ENCODE results near the gene NEDD4L.

Gene NEDD4L

DNA sequence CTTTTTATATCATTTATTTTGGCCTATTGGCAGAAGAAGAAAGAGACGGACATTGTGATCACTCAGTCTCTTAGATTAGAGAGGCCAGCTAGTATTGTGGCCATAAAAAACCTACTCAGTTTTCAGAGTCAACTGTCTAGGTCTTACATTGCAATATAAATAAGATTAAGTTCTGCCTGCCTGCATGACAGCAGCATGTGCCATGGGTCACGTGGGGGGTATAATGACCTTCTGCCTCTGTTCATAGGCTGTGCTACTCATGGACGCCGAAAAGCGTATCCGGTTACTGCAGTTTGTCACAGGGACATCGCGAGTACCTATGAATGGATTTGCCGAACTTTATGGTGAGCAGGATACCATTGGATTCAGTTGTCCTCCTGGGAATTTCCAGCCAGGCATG is 346.4 kb downstream of the NEDD4L start:
- Histone ChIP-seq H3K9ac (ENCODE audit: low read depth in 1 of 2, low read length in 2 of 2) (no peak overlapping the region), H3K4me1 (ENCODE audit: control insufficient read depth in 1 of 2, insufficient read depth in 2 of 2, low read length in 2 of 2) (no peaks in the 10 kb centered on the region), H3K36me3 (ENCODE audit: control insufficient read depth in 1 of 2, insufficient read depth in 2 of 2, low read length in 2 of 2) (peaks cover 45 to 78% of the 10 kb centered on the region in 2 donors), H3K9me3 (ENCODE audit: control insufficient read depth in 1 of 2, low read length in 2 of 2) (no peaks in the 10 kb centered on the region), H3K27ac (ENCODE audit: low read depth, low read length) (no peak overlapping the region), H3K4me3 (ENCODE audit: low read depth in 1 of 2, low read length in 2 of 2) (no peak overlapping the region), H3K27me3 (ENCODE audit: control insufficient read depth in 1 of 2, insufficient read depth in 2 of 2, low read length in 2 of 2) (no peaks in the 10 kb centered on the region)

DNA sequence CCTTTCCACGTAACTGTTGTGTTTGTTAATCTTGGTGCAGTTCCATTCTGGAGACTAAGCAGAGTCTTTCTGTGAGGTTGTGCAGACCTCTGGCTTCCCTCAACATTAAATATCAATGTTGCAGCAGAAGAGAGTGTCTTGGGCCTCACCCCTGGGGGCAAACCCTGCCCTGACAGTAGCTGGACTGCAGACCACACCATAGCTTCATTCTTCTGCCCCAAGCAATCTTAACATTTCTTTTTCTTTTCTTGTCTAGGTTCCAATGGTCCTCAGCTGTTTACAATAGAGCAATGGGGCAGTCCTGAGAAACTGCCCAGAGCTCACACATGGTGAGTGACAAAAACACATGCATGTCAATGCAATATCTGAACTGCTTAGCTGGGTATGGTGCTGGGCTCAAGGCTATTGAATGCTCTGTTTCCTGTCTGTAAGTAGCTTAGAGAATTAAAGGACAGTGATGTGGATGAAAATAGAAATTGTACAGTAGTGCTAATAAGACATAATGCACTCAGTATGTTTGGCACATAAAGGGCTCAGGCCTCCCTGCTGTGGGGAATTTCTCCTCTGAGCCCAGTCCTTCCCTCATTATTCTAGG is 347.3 kb downstream of the NEDD4L start:
- peaks cover 45 to 77% of the 10 kb centered on the region in 2 donors for H3K36me3 ChIP-seq (ENCODE audit: control insufficient read depth in 1 of 2, insufficient read depth in 2 of 2, low read length in 2 of 2)
- H3K27ac ChIP-seq (ENCODE audit: low read depth, low read length): no peak overlapping the region
- H3K9me3 ChIP-seq (ENCODE audit: control insufficient read depth in 1 of 2, low read length in 2 of 2): no peaks in the 10 kb centered on the region
- no peaks in the 10 kb centered on the region for H3K4me1 ChIP-seq (ENCODE audit: control insufficient read depth in 1 of 2, insufficient read depth in 2 of 2, low read length in 2 of 2)
- H3K9ac ChIP-seq (ENCODE audit: low read depth in 1 of 2, low read length in 2 of 2): no peak overlapping the region
- no peaks in the 10 kb centered on the region for H3K27me3 ChIP-seq (ENCODE audit: control insufficient read depth in 1 of 2, insufficient read depth in 2 of 2, low read length in 2 of 2)
- no peak overlapping the region for H3K4me3 ChIP-seq (ENCODE audit: low read depth in 1 of 2, low read length in 2 of 2)

DNA sequence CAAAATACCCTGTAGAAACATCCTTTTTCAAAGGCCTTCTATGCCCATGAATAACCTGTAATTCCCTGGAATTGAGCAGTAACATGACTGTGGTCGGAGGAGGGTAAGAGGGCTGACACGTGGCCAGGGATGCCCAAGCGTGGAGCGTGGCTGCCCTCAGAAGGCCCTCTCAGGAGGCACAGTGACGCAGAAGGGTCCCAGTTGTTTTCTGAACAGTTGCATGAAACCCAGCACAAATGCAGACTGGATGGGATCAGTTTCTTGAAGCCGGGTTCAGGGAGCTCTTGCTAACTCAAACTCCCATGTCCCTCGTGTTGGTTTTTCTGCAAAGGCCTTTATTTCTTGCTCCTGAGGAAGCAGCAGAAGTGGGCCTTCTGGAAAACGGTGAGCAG is 347.9 kb downstream of the NEDD4L start:
- Histone ChIP-seq H3K36me3 (ENCODE audit: control insufficient read depth in 1 of 2, insufficient read depth in 2 of 2, low read length in 2 of 2) (peaks cover 40 to 71% of the 10 kb centered on the region in 2 donors), H3K9me3 (ENCODE audit: control insufficient read depth in 1 of 2, low read length in 2 of 2) (no peaks in the 10 kb centered on the region), H3K9ac (ENCODE audit: low read depth in 1 of 2, low read length in 2 of 2) (no peak overlapping the region), H3K4me1 (ENCODE audit: control insufficient read depth in 1 of 2, insufficient read depth in 2 of 2, low read length in 2 of 2) (no peaks in the 10 kb centered on the region), H3K27me3 (ENCODE audit: control insufficient read depth in 1 of 2, insufficient read depth in 2 of 2, low read length in 2 of 2) (no peaks in the 10 kb centered on the region), H3K27ac (ENCODE audit: low read depth, low read length) (no peak overlapping the region), H3K4me3 (ENCODE audit: low read depth in 1 of 2, low read length in 2 of 2) (no peak overlapping the region)

DNA sequence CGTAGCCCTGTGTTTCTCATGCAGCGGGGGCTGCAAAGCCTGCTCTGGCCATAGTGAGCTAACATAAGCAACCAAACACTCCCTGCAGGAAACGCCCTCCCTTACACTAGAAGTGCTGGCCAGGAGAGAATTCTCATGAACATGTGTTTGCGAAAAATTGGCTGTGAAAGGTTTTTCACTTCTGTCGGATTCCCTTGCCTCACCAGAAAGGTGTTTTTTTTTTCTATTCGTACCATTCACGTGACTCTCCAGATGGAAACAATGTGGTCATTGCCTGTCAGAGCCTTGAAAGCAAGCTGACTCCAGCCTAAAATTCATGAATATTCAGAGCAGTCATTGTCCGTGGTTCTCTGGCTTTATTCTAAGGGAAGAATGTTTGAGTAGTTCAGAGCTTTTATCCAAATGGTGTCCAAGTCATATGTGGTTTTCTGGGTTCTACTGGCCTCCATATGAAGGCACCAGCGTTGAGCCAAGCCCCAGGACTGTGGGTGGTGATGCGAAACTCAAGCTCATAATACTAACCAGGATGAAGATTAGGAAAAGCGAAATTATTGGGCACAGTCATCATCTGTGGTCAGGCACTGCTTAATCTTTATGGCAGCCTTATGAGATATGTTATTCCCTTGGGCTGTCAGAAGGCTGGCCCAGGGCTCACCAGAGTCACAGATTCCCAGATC is 348.4 kb downstream of the NEDD4L start:
- peaks cover 38 to 70% of the 10 kb centered on the region in 2 donors for H3K36me3 ChIP-seq (ENCODE audit: control insufficient read depth in 1 of 2, insufficient read depth in 2 of 2, low read length in 2 of 2)
- no peak overlapping the region for H3K9ac ChIP-seq (ENCODE audit: low read depth in 1 of 2, low read length in 2 of 2)
- no peaks in the 10 kb centered on the region for H3K4me1 ChIP-seq (ENCODE audit: control insufficient read depth in 1 of 2, insufficient read depth in 2 of 2, low read length in 2 of 2)
- no peaks in the 10 kb centered on the region for H3K27me3 ChIP-seq (ENCODE audit: control insufficient read depth in 1 of 2, insufficient read depth in 2 of 2, low read length in 2 of 2)
- H3K9me3 ChIP-seq (ENCODE audit: control insufficient read depth in 1 of 2, low read length in 2 of 2): no peaks in the 10 kb centered on the region
- H3K27ac ChIP-seq (ENCODE audit: low read depth, low read length): no peak overlapping the region
- H3K4me3 ChIP-seq (ENCODE audit: low read depth in 1 of 2, low read length in 2 of 2): no peak overlapping the region

DNA sequence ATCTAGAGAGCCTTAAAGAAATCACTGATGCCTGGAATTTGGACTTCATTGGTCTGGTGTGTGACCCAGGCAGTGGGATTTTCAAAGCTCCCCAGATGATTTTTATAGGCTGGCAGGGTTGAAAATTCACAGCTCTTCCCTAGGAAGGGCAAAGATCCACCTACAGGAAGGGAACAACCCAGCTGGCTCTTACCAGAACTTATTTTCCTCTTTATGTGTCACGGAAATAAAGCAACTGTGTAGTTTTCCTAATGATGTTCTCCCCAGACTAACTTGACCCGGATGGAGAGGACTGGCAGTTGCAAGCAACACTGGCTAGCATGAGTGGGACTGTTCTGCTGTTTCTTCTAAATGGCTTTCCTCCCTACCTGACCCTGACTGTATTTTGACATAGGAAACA is 349.3 kb downstream of the NEDD4L start:
- H3K4me3 ChIP-seq (ENCODE audit: low read depth in 1 of 2, low read length in 2 of 2): no peak overlapping the region
- H3K27ac ChIP-seq (ENCODE audit: low read depth, low read length): no peak overlapping the region
- no peak overlapping the region for H3K9ac ChIP-seq (ENCODE audit: low read depth in 1 of 2, low read length in 2 of 2)

DNA sequence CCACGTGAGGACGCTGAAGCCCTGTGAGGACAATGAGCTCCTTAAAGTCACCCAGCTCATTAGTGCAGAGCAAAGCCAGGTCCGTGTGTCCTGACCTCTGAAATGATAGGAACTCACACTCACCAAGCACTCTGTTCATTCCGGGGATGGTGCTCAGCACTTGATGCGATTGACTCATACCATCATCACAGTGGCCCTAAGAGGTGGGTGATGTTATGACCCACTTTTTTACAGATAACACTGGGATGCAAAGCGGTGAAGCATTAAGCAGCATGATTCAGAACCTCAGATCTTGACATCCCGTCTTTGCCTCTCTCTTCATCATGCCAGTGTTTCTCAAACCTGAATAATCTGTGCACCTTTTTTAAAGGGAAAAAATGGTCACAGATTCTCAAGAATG is 350.0 kb downstream of the NEDD4L start:
- Histone ChIP-seq H3K9me3 (ENCODE audit: control insufficient read depth in 1 of 2, low read length in 2 of 2) (no peaks in the 10 kb centered on the region), H3K27me3 (ENCODE audit: control insufficient read depth in 1 of 2, insufficient read depth in 2 of 2, low read length in 2 of 2) (no peaks in the 10 kb centered on the region), H3K36me3 (ENCODE audit: control insufficient read depth in 1 of 2, insufficient read depth in 2 of 2, low read length in 2 of 2) (peaks cover 24 to 54% of the 10 kb centered on the region in 2 donors), H3K4me3 (ENCODE audit: low read depth in 1 of 2, low read length in 2 of 2) (no peak overlapping the region), H3K4me1 (ENCODE audit: control insufficient read depth in 1 of 2, insufficient read depth in 2 of 2, low read length in 2 of 2) (no peaks in the 10 kb centered on the region), H3K27ac (ENCODE audit: low read depth, low read length) (no peak overlapping the region), H3K9ac (ENCODE audit: low read depth in 1 of 2, low read length in 2 of 2) (no peak overlapping the region)

More for the DNA sequence above, 349.3 kb downstream of the NEDD4L start:
- Histone ChIP-seq H3K27me3 (ENCODE audit: control insufficient read depth in 1 of 2, insufficient read depth in 2 of 2, low read length in 2 of 2) (no peaks in the 10 kb centered on the region), H3K36me3 (ENCODE audit: control insufficient read depth in 1 of 2, insufficient read depth in 2 of 2, low read length in 2 of 2) (peaks cover 32 to 62% of the 10 kb centered on the region in 2 donors), H3K9me3 (ENCODE audit: control insufficient read depth in 1 of 2, low read length in 2 of 2) (no peaks in the 10 kb centered on the region), H3K4me1 (ENCODE audit: control insufficient read depth in 1 of 2, insufficient read depth in 2 of 2, low read length in 2 of 2) (no peaks in the 10 kb centered on the region)

DNA sequence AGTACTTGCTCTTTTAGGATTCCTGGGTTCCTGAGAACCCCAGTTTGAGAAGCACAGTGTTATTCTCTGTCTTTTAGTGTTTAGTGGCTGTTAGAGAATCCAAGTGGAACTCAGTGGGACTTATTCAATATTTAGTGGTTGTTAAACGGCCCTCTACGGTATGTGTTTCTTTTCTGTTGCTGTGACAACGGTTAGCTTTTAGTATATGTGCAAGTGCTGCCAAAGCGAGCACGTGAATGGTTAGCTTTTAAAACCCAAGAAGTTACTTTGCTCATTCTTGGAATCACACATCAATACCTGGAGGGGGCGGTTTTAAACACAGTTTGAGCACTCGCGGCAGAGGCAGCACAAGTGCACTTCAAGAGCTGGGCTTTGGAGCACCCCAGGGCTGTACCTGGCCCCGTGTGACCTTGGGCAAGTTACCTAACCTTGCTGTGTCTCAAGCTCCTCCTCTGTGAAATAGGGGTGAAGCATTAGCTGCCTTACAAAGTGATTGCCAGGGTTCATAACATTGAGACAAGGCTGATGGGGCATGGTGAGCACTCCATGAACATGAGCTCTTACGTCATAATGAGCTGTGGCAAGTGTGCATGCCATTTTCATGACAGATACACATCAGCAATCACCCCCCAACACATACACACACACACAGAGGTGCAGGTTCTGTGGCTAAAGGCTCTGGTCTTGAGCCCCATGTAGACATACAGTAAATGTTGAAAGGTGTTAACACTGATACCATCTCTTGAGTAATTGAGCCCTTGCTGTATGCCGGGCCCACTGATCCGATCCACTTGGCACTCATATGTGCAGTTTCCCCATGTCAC is 350.8 kb downstream of the NEDD4L start:
- Histone ChIP-seq H3K27me3 (ENCODE audit: control insufficient read depth in 1 of 2, insufficient read depth in 2 of 2, low read length in 2 of 2) (no peaks in the 10 kb centered on the region), H3K27ac (ENCODE audit: low read depth, low read length) (no peak overlapping the region), H3K9ac (ENCODE audit: low read depth in 1 of 2, low read length in 2 of 2) (no peak overlapping the region), H3K4me3 (ENCODE audit: low read depth in 1 of 2, low read length in 2 of 2) (no peak overlapping the region), H3K36me3 (ENCODE audit: control insufficient read depth in 1 of 2, insufficient read depth in 2 of 2, low read length in 2 of 2) (peaks cover 21 to 51% of the 10 kb centered on the region in 2 donors), H3K9me3 (ENCODE audit: control insufficient read depth in 1 of 2, low read length in 2 of 2) (no peaks in the 10 kb centered on the region), H3K4me1 (ENCODE audit: control insufficient read depth in 1 of 2, insufficient read depth in 2 of 2, low read length in 2 of 2) (no peaks in the 10 kb centered on the region)

DNA sequence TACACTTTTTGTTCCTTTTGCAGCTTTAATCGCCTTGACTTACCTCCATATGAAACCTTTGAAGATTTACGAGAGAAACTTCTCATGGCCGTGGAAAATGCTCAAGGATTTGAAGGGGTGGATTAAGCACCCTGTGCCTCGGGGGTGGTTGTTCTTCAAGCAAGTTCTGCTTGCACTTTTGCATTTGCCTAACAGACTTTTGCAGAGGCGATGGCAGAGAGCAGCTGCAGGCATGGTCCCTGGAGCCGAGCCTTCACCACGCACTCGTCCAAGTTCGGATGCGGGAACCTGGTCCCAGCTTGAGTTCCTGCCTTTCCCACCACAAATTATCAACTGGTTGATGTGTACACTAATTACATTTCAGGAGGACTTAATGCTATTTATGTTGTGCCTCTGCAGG is 352.1 kb downstream of the NEDD4L start:
- H3K4me1 ChIP-seq (ENCODE audit: control insufficient read depth in 1 of 2, insufficient read depth in 2 of 2, low read length in 2 of 2): no peaks in the 10 kb centered on the region
- H3K27ac ChIP-seq (ENCODE audit: low read depth, low read length): no peak overlapping the region
- H3K27me3 ChIP-seq (ENCODE audit: control insufficient read depth in 1 of 2, insufficient read depth in 2 of 2, low read length in 2 of 2): no peaks in the 10 kb centered on the region
- no peak overlapping the region for H3K4me3 ChIP-seq (ENCODE audit: low read depth in 1 of 2, low read length in 2 of 2)
- no peaks in the 10 kb centered on the region for H3K9me3 ChIP-seq (ENCODE audit: control insufficient read depth in 1 of 2, low read length in 2 of 2)
- H3K36me3 ChIP-seq (ENCODE audit: control insufficient read depth in 1 of 2, insufficient read depth in 2 of 2, low read length in 2 of 2): peaks cover 15 to 39% of the 10 kb centered on the region in 2 donors
- no peak overlapping the region for H3K9ac ChIP-seq (ENCODE audit: low read depth in 1 of 2, low read length in 2 of 2)

DNA sequence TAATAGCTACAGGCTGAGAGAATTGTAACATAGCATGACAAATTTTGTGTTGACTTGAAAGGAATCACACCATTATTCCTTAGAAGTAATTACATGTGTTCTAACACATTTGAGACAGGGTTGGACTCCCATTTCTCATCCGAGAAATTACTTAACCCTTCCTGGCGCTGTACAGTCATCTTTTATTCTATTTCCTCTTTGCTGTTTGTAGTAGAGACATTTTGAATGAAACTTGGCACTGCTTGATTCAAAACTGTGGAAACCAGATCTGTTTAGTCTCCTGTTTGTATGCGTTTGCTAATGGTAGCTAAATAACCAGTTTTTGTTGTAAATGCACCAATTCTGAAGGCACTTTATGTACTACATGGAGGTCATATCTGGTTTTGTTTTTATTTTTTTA is 352.9 kb downstream of the NEDD4L start:
- Histone ChIP-seq H3K36me3 (ENCODE audit: control insufficient read depth in 1 of 2, insufficient read depth in 2 of 2, low read length in 2 of 2) (peaks cover 7 to 31% of the 10 kb centered on the region in 2 donors), H3K9ac (ENCODE audit: low read depth in 1 of 2, low read length in 2 of 2) (no peak overlapping the region), H3K27ac (ENCODE audit: low read depth, low read length) (no peak overlapping the region), H3K9me3 (ENCODE audit: control insufficient read depth in 1 of 2, low read length in 2 of 2) (no peaks in the 10 kb centered on the region), H3K4me1 (ENCODE audit: control insufficient read depth in 1 of 2, insufficient read depth in 2 of 2, low read length in 2 of 2) (no peaks in the 10 kb centered on the region), H3K4me3 (ENCODE audit: low read depth in 1 of 2, low read length in 2 of 2) (no peak overlapping the region), H3K27me3 (ENCODE audit: control insufficient read depth in 1 of 2, insufficient read depth in 2 of 2, low read length in 2 of 2) (no peaks in the 10 kb centered on the region)

Measured in duodenal mucosa (tissue), 2 donors.